Mammary epithelial cell (primary cell): ENCODE results near the gene CYRIA.

ENCODE experiments used
- CTCF ChIP-seq, 2 donors: IDR thresholded peaks in 1 of 2; conservative IDR thresholded peaks in 1 of 2; 2 replicates each; pipeline ENCODE4 v1.5.1; 2011 to 2012; ENCODE audit warnings: inconsistent platforms in 2 of 2, low read length in 2 of 2, mild to moderate bottlenecking in 2 of 2, control low read depth in 1 of 2, low read depth in 1 of 2; ENCODE audit not compliant: insufficient read depth in 1 of 2; ENCODE audit errors: extremely low read depth in 1 of 2
- EZH2 ChIP-seq: IDR thresholded peaks from 2 replicates; pipeline ENCODE4 v1.6.1; 2012; ENCODE audit warnings: low read length, inconsistent platforms, borderline replicate concordance

- TF ChIP-seq CTCF (conservative IDR thresholded peaks at IDR 0.05 in 1 of 2, IDR thresholded peaks at IDR 0.05 in 1 of 2; ENCODE audit: extremely low read depth in 1 of 2, insufficient read depth in 1 of 2, low read depth in 1 of 2, low read length in 2 of 2) = no peak
- no peak for TF ChIP-seq EZH2
These were observed 39.9 kb downstream of the CYRIA start for GRCh38 chr2:16625759-16626158.
